Mammary epithelial cell (primary cell): Measurements from ENCODE around the gene MAGI1.

Experiments used
- EZH2 ChIP-seq: IDR thresholded peaks from 2 replicates; pipeline ENCODE4 v1.6.1; 2012; ENCODE audit warnings: low read length, inconsistent platforms, borderline replicate concordance
- TF ChIP-seq, protein P1 (sequence below), 2 donors: IDR thresholded peaks in 1 of 2; conservative IDR thresholded peaks in 1 of 2; 2 replicates each; pipeline ENCODE4 v1.5.1; 2011 to 2012; ENCODE audit warnings: inconsistent platforms in 2 of 2, low read length in 2 of 2, mild to moderate bottlenecking in 2 of 2, control low read depth in 1 of 2, low read depth in 1 of 2; ENCODE audit not compliant: insufficient read depth in 1 of 2; ENCODE audit errors: extremely low read depth in 1 of 2

DNA sequence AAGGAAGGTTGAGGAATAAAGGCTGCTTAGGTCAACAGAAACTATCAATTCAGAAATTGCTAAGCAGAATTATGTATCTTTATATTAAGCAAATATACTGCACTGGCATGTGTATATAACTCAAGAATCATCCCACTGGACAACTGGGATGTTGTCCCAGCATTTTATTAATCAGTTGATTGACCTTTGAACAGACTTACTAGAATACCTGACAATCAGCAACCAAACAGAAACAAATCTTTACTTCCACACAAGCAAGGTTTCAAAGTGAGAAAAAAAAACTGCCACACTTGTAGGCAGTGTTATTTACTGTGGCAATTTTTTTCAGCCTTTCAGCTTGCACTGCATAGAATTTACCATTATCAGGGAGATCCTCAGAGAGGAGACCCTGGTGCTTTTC, 218.8 kb downstream of the MAGI1 start:
- TF ChIP-seq, protein P1, sequence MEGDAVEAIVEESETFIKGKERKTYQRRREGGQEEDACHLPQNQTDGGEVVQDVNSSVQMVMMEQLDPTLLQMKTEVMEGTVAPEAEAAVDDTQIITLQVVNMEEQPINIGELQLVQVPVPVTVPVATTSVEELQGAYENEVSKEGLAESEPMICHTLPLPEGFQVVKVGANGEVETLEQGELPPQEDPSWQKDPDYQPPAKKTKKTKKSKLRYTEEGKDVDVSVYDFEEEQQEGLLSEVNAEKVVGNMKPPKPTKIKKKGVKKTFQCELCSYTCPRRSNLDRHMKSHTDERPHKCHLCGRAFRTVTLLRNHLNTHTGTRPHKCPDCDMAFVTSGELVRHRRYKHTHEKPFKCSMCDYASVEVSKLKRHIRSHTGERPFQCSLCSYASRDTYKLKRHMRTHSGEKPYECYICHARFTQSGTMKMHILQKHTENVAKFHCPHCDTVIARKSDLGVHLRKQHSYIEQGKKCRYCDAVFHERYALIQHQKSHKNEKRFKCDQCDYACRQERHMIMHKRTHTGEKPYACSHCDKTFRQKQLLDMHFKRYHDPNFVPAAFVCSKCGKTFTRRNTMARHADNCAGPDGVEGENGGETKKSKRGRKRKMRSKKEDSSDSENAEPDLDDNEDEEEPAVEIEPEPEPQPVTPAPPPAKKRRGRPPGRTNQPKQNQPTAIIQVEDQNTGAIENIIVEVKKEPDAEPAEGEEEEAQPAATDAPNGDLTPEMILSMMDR (conservative IDR thresholded peaks at IDR 0.05 in 1 of 2, IDR thresholded peaks at IDR 0.05 in 1 of 2; ENCODE audit: extremely low read depth in 1 of 2, insufficient read depth in 1 of 2, low read depth in 1 of 2, low read length in 2 of 2), result no peak
- TF ChIP-seq EZH2, result no peak
